Colonic mucosa (tissue), 4 donors: ENCODE measurements around the gene SMARCA4. TPM values are rescaled to one million over a fixed set of nuclear protein-coding genes. Genes with fewer than 3 reads are reported as not detected.

ENCODE experiments used
- DNase-seq: peaks from one replicate; pipeline ENCODE4 v3.0.0-alpha.2; 2020
- H3K27ac ChIP-seq: fragments of 200-600 bp; one replicate; pipeline ENCODE4 v1.8.0; 2021
- H3K27me3 ChIP-seq: fragments of 200-600 bp; one replicate; pipeline ENCODE4 v1.8.0; 2021
- H3K36me3 ChIP-seq: fragments of 200-600 bp; one replicate; pipeline ENCODE4 v1.8.0; 2021
- H3K4me1 ChIP-seq: fragments of 200-600 bp; one replicate; pipeline ENCODE4 v1.8.0; 2021; ENCODE audit warnings: mild to moderate bottlenecking
- H3K4me3 ChIP-seq: fragments of 200-600 bp; one replicate; pipeline ENCODE4 v1.8.0; 2021
- H3K9ac ChIP-seq, 2 donors: one replicate each; pipeline ENCODE4 v1.7.0; 2013; ENCODE audit warnings: control low read depth in 2 of 2, low read depth in 2 of 2, low read length in 2 of 2
- H3K9me3 ChIP-seq: fragments of 200-600 bp; one replicate; pipeline ENCODE4 v1.8.0; 2021
- intact Hi-C: fragments of 100-400 bp; cut with DNase I; formaldehyde crosslinking; loops from one replicate; pipeline ENCODE4 v1.14.1; 2022
- total RNA-seq, 2 donors: library from RNA; stranded (reverse); fragmentation: NEBNext Ultra II Directional in 1 of 2; extraction: Animal tissue kit (Norgen Biotek cat#: 25700) in 1 of 2; gene quantifications; one replicate each; pipeline ENCODE4 v1.2.1, GENCODE V29; 2021
- TF ChIP-seq, protein P1 (sequence below): fragments of 200-600 bp; IDR thresholded peaks from one replicate; pipeline ENCODE4 v1.8.0; 2022; ENCODE audit warnings: antibody characterized with exemption, mild to moderate bottlenecking
- donor health status: healthy.
- donor health status: DM: no; HTN: no; CAD: no.
- donor health status: DM: no; HTN: no; CAD: no.

Gene SMARCA4
- total RNA-seq, 2 donors from 2014 or later = 73.8 to 141 TPM

- H3K27me3 ChIP-seq = no peaks in the 10 kb centered on the region
- H3K36me3 ChIP-seq = peaks cover 8% of the 10 kb centered on the region
- H3K4me1 ChIP-seq = no peaks in the 10 kb centered on the region
- DNase-seq = no peak
- TF ChIP-seq, protein P1, sequence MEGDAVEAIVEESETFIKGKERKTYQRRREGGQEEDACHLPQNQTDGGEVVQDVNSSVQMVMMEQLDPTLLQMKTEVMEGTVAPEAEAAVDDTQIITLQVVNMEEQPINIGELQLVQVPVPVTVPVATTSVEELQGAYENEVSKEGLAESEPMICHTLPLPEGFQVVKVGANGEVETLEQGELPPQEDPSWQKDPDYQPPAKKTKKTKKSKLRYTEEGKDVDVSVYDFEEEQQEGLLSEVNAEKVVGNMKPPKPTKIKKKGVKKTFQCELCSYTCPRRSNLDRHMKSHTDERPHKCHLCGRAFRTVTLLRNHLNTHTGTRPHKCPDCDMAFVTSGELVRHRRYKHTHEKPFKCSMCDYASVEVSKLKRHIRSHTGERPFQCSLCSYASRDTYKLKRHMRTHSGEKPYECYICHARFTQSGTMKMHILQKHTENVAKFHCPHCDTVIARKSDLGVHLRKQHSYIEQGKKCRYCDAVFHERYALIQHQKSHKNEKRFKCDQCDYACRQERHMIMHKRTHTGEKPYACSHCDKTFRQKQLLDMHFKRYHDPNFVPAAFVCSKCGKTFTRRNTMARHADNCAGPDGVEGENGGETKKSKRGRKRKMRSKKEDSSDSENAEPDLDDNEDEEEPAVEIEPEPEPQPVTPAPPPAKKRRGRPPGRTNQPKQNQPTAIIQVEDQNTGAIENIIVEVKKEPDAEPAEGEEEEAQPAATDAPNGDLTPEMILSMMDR = no peak
- no peak overlapping the region for H3K4me3 ChIP-seq
- no peaks in the 10 kb centered on the region for H3K9me3 ChIP-seq
- H3K9ac ChIP-seq = no peak overlapping the region
- H3K27ac ChIP-seq = no peak overlapping the region
- intact Hi-C loops = loop anchor here (10.0 kb wide), 1 partner anchor 69 kb away; no protein-coding TSS in a partner anchor
Measured at GRCh38 chr19:11013771-11014170, 52.9 kb downstream of the SMARCA4 start.

DNA sequence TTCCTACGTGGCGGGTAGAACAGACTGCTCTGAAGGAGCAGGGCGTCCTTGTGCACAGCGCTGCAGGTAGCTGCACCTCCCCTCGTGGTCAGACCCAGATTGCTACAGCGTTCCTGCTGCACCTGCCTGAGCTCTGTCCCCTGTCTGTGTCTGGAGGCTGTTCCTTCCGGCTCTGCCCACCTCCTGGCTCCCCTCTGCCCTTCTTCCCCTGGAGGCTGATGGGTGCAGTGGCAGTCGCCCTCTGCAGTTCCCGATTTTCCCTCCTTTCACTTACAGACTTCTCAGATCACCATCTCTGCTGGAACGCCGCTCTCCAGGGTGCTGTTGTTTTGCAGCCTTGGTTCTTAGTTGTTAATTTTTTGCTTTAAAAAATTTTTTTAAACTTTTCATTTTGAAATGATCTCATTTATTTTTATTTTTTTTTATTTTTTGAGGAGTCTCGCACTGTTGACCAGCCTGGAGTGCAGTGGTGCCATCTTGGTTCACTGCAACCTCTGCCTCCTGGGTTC is 53.6 kb downstream of the SMARCA4 start:
- Histone ChIP-seq H3K9ac (no peak overlapping the region), H3K4me3 (no peak overlapping the region), H3K36me3 (peaks cover 9% of the 10 kb centered on the region), H3K27me3 (no peaks in the 10 kb centered on the region), H3K27ac (no peak overlapping the region), H3K9me3 (no peaks in the 10 kb centered on the region), H3K4me1 (no peaks in the 10 kb centered on the region)
- DNase-seq = no peak
- intact Hi-C loops = loop anchor here (10.0 kb wide), 1 partner anchor 70 kb away; no protein-coding TSS in a partner anchor
- TF ChIP-seq, protein P1 = no peak

GRCh38 chr19:11016631-11017030 is 55.8 kb downstream of the SMARCA4 start:
- TF ChIP-seq, protein P1 = no peak
- intact Hi-C loops = loop anchor here (10.0 kb wide), 1 partner anchor 72 kb away; no protein-coding TSS in a partner anchor
- Histone ChIP-seq H3K27ac (no peak overlapping the region), H3K4me3 (no peak overlapping the region), H3K4me1 (no peaks in the 10 kb centered on the region), H3K36me3 (peaks cover 8% of the 10 kb centered on the region), H3K9me3 (no peaks in the 10 kb centered on the region), H3K9ac (no peak overlapping the region), H3K27me3 (no peaks in the 10 kb centered on the region)
- DNase-seq = no peak

DNA sequence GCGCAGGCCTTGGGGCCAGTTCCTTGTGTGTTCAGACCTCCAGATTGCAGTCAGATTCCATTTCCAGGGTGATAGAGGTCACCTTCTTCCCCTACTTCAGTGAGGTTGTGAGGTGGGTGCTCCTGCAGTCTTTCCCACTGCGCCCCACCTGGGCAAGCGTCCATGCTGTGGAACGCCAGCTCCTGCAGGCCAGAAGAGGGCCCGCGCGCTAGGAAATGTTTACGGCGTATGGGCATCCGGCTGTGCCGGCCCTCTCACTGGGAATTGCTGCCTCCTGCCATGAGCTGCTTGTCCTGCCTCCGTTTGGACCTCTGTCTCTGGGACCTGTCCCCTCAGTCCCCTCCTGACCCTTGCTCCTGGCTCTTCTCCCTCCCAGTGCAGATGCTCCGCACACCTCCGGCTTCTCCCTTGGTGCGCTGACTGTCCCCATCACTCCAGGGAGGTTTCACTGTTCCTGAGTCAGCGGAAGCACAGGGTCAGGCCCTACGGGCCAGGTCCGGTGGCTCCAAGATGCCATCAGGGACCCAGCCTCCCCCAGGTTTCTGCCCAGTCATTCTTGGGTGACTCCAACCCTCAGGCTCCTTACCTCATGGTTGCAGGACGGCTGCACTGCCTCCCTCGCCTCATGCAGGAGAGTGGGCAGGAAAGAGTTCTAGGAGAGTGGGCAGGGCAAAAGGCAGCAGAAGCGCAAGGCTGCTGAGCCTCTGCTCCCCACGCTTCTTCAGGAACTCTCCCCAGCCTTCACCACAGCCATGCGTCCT is 56.6 kb downstream of the SMARCA4 start:
- DNase-seq = no peak
- intact Hi-C loops = loop anchor here (10.0 kb wide), 1 partner anchor 73 kb away; no protein-coding TSS in a partner anchor
- Histone ChIP-seq H3K27me3 (no peaks in the 10 kb centered on the region), H3K9ac (no peak overlapping the region), H3K9me3 (no peaks in the 10 kb centered on the region), H3K36me3 (peaks cover 8% of the 10 kb centered on the region), H3K4me3 (no peak overlapping the region), H3K27ac (no peak overlapping the region), H3K4me1 (no peaks in the 10 kb centered on the region)
- TF ChIP-seq, protein P1 = no peak

GRCh38 chr19:11018179-11018578 is 57.3 kb downstream of the SMARCA4 start:
- Histone ChIP-seq H3K27ac (no peak overlapping the region), H3K36me3 (peaks cover 8% of the 10 kb centered on the region), H3K9me3 (no peaks in the 10 kb centered on the region), H3K9ac (no peak overlapping the region), H3K4me3 (no peak overlapping the region), H3K4me1 (no peaks in the 10 kb centered on the region), H3K27me3 (no peaks in the 10 kb centered on the region)
- TF ChIP-seq, protein P1 = no peak
- DNase-seq = peak; percentile 75
- intact Hi-C loops = loop anchor here (10.0 kb wide), 1 partner anchor 73 kb away; no protein-coding TSS in a partner anchor
